Prostate gland (tissue), 2 donors: ENCODE data around the gene SLC25A52. TPM values are rescaled to one million over a fixed set of nuclear protein-coding genes. Genes with fewer than 3 reads are reported as not detected.
"Not testable (repeated sequence)": the region's sequence is repeated elsewhere in the genome, so short reads cannot be mapped to it uniquely, and the experiment has no call there.

Experiments
- DNase-seq: peaks from one replicate; pipeline ENCODE4 v3.0.0-alpha.2; 2019; ENCODE audit warnings: low spot score
- H3K27ac ChIP-seq, 2 donors: fragments of 200-600 bp; sonication (generic); 2 replicates each; pipeline ENCODE4 v1.5.1; 2017 to 2019
- H3K27me3 ChIP-seq: fragments of 200-600 bp; sonication (generic); replicated peaks from 2 replicates; pipeline ENCODE4 v1.5.1; 2019; ENCODE audit not compliant: insufficient read depth
- H3K36me3 ChIP-seq, 2 donors: fragments of 200-600 bp; sonication (generic); 1 replicate in 1 of 2; 2 replicates in 1 of 2; pipeline versions ENCODE4 v1.5.1 to v1.8.1; 2017 to 2019
- H3K4me1 ChIP-seq: fragments of 200-600 bp; sonication (generic); replicated peaks from 2 replicates; pipeline ENCODE4 v1.5.1; 2019
- H3K4me3 ChIP-seq, 2 donors: fragments of 200-600 bp; sonication (generic); 2 replicates each; pipeline ENCODE4 v1.5.1; 2017 to 2019
- H3K9me3 ChIP-seq: fragments of 200-600 bp; sonication (generic); 2 replicates; pipeline ENCODE4 v1.5.1; 2017
- POLR2A ChIP-seq: fragments of 450-650 bp; IDR thresholded peaks from one replicate; pipeline ENCODE4 v1.6.1; 2016; ENCODE audit warnings: antibody characterized with exemption, mild to moderate bottlenecking
- POLR2AphosphoS5 ChIP-seq: sonication (generic); formaldehyde crosslinking; IDR thresholded peaks from one replicate; pipeline ENCODE4 v1.6.1; 2017; ENCODE audit warnings: antibody characterized with exemption
- WGBS: methylation state at CpG from one replicate; pipeline ENCODE4 v1.1.5; 2018; 5-methylcytosine and 5-hydroxymethylcytosine counted together
- intact Hi-C: fragments of 100-400 bp; cut with DNase I; formaldehyde crosslinking; loops from one replicate; pipeline ENCODE4 v1.14.2; 2022
- total RNA-seq, 2 donors: library from RNA; depleted of rRNA; stranded (reverse); fragments of >200 nt; gene quantifications; one replicate each; pipeline ENCODE4 v1.1.0, GENCODE V29; 2016
- TF ChIP-seq, protein P1 (sequence below), 4 experiments: fragments of 200-600 bp in 2 of 4; fragments of 450-650 bp in 2 of 4; sonication (generic) in 2 of 4; IDR thresholded peaks; 1 replicate in 3 of 4; 2 replicates in 1 of 4; pipeline ENCODE4 v1.5.1; 2016 to 2019; ENCODE audit warnings: antibody characterized with exemption in 4 of 4, mild to moderate bottlenecking in 2 of 4, moderate library complexity in 2 of 4

SLC25A52 gene
- total RNA-seq, 2 donors from 2014 or later, result 0.18 to 1.3 TPM

DNA sequence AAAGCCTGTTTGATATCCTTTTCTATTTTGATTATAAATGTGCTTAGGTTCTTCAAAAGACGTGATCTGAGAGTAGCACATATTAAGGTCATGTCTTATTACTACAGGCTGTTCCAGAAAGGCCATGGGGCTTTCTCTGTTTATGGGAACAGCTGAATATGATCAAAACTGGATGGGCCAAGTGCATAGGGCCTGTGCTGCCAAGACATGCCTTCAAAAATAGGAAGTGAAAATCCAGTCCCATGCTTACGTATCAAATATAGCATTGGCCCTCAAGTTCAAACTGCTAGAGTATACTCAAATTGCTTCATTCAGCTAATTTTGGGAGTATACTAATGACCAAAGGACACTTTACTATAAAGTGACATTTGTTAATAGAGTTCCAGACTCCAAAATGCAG is 24.1 kb downstream of the SLC25A52 start:
- Histone ChIP-seq H3K36me3 (no peaks in the 10 kb centered on the region), H3K27me3 (no peaks in the 10 kb centered on the region), H3K4me3 (no peak overlapping the region), H3K4me1 (no peaks in the 10 kb centered on the region), H3K9me3 (no peaks in the 10 kb centered on the region), H3K27ac (no peak overlapping the region)
- intact Hi-C loops, result no loop called here
- WGBS, result 73% methylated on average over 2 of the region's 2 CpGs
- DNase-seq, result no peak
- TF ChIP-seq, protein P1, sequence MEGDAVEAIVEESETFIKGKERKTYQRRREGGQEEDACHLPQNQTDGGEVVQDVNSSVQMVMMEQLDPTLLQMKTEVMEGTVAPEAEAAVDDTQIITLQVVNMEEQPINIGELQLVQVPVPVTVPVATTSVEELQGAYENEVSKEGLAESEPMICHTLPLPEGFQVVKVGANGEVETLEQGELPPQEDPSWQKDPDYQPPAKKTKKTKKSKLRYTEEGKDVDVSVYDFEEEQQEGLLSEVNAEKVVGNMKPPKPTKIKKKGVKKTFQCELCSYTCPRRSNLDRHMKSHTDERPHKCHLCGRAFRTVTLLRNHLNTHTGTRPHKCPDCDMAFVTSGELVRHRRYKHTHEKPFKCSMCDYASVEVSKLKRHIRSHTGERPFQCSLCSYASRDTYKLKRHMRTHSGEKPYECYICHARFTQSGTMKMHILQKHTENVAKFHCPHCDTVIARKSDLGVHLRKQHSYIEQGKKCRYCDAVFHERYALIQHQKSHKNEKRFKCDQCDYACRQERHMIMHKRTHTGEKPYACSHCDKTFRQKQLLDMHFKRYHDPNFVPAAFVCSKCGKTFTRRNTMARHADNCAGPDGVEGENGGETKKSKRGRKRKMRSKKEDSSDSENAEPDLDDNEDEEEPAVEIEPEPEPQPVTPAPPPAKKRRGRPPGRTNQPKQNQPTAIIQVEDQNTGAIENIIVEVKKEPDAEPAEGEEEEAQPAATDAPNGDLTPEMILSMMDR (IDR thresholded peaks at IDR 0.05), result no peak
- no peak for TF ChIP-seq POLR2AphosphoS5
- no peak for TF ChIP-seq POLR2A

DNA sequence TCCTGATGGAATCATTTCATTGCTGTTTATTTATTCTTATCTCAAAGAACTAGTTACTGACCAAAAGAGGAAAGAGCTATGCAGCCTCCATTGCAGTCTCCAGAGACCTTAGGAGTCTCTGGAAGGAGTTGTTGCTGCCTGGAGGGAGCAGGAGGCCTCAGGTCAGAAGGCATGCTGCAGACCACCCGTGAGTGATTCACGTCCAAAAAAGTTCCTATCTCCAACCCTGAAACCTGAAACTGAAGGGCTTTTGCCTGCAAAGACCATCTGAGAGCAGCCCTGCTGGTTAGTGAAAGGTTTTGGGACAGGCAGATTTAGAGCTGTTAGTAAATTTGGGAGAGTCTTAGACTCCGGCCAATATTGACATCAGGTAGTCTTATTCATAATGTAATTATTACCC is 29.1 kb downstream of the SLC25A52 start:
- WGBS, result 31% methylated on average over 3 of the region's 3 CpGs
- H3K9me3 ChIP-seq, result no peaks in the 10 kb centered on the region
- H3K4me1 ChIP-seq, result no peaks in the 10 kb centered on the region
- no peaks in the 10 kb centered on the region for H3K27me3 ChIP-seq
- H3K27ac ChIP-seq, result no peak overlapping the region
- H3K4me3 ChIP-seq, result no peak overlapping the region
- no peaks in the 10 kb centered on the region for H3K36me3 ChIP-seq
- TF ChIP-seq POLR2AphosphoS5, result no peak
- intact Hi-C loops, result no loop called here
- DNase-seq, result no peak

DNA sequence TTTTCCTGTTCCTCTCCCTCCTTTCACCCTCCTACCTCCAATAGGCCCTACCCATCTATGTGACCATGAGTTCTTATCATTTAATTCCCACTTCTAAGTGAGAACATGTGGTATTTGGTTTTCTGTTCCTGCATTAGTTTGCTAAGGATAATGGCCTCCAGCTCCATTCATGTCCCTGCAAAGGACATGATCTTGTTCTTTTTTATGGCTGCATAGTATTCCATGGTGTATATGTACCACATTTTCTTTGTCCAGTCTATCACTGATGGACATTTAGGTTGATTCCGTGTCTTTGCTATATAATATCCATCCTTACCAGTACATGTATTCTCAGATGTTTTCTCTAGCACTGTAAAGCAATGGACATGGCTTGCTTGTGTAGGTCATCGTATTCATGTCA is 31.5 kb downstream of the SLC25A52 start:
- WGBS, result 95% methylated on average over 2 of the region's 2 CpGs
- H3K4me1 ChIP-seq, H3K27me3 ChIP-seq, H3K9me3 ChIP-seq, H3K36me3 ChIP-seq, DNase-seq, H3K27ac ChIP-seq, intact Hi-C loops, H3K4me3 ChIP-seq: not testable (repeated sequence)

DNA sequence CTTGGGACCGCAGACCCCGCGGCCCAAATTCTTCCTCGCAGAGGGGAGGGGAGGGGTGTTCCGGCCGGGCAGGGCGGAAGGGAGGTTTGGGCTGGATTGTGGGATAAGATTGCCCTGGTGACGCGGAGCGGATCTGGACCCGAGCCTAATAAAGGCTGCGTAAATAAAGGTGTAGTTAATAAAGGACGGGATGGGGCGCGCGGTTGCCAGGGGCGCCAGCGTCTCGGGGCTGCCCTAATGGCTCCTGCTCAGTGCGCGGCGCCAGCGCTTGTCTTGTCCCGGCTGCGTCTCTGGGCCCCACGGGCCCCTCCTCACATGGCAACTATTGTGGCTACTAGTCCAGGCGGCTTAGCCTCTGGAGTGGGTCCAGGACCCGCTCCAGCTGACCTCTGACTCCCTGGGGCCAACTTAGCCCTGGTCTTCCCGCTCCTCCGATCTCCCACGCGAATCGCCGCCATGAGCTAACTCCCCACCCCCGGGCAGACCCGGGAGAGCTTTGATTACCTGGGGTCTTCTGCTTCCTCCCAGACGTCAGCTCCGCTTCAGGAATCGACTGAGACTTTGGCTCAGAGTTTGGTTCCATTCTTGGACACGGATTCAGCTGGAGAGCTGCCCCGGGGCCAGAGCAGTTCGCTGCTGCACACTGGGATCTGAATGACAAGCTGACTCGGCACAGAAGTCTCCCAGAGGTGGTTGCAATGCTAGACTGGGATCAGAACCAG is 36.5 kb downstream of the SLC25A52 start:
- Histone ChIP-seq H3K4me3 (peak overlapping the region; percentile 48 to 53), H3K27ac (peak overlapping the region; percentile 61 to 78), H3K36me3 (no peaks in the 10 kb centered on the region), H3K9me3 (no peaks in the 10 kb centered on the region), H3K4me1 (no peaks in the 10 kb centered on the region), H3K27me3 (no peaks in the 10 kb centered on the region)
- intact Hi-C loops, result loop anchor here (5.0 kb wide), 3 partner anchors 42 to 167 kb away; partner anchors contain the start of gene B4GALT6
- DNase-seq, result peak; percentile 44
- 6% methylated on average over 39 of the region's 43 CpGs for WGBS
- TF ChIP-seq, protein P1 (IDR thresholded peaks at IDR 0.05), result no peak
- no peak for TF ChIP-seq POLR2AphosphoS5
- no peak for TF ChIP-seq POLR2A

GRCh38 chr18:31723639-31723989 is 37.1 kb downstream of the SLC25A52 start:
- intact Hi-C loops, result loop anchor here (5.0 kb wide), 3 partner anchors 41 to 166 kb away; partner anchors contain the start of gene B4GALT6
- H3K4me3 ChIP-seq, result peak overlapping the region; percentile 48 to 53
- H3K27me3 ChIP-seq, result no peaks in the 10 kb centered on the region
- 23% methylated on average over 7 of the region's 7 CpGs for WGBS
- TF ChIP-seq POLR2AphosphoS5, result no peak
- TF ChIP-seq POLR2A, result no peak
- TF ChIP-seq, protein P1 (IDR thresholded peaks at IDR 0.05), result no peak
- DNase-seq, result no peak
- H3K4me1 ChIP-seq, result no peaks in the 10 kb centered on the region
- no peaks in the 10 kb centered on the region for H3K9me3 ChIP-seq
- H3K27ac ChIP-seq, result peak overlapping the region; percentile 61 to 78
- H3K36me3 ChIP-seq, result no peaks in the 10 kb centered on the region
